ENCODE results near the gene ZC3H4.

The ZC3H4 gene

GRCh38 chr19:47020992-47021496, 92.5 kb downstream of the ZC3H4 start:
- DNase-seq (ENCODE audit: low read depth) = no peak

- no peak for DNase-seq (ENCODE audit: low read depth)
These were observed 93.3 kb downstream of the ZC3H4 start for GRCh38 chr19:47020132-47020805.

GRCh38 chr19:47019431-47020041, 94.0 kb downstream of the ZC3H4 start, which contains the start of gene NPAS1:
TSS of gene NPAS1 (plus strand) at chr19:47019837. CDS start at chr19:47021048, 1,211 bp downstream.
- no peak for DNase-seq (ENCODE audit: low read depth)

- no peak for DNase-seq (ENCODE audit: low read depth)
These were observed 94.7 kb downstream of the ZC3H4 start for GRCh38 chr19:47018923-47019322.
